HEK293T (cell line): ENCODE data around the gene TLE5.
"Not testable (repeated sequence)": the region's sequence is repeated elsewhere in the genome, so short reads cannot be mapped to it uniquely, and the experiment has no call there.

ENCODE experiments used
- CTCF ChIA-PET: fragments of 350-600 bp; formaldehyde crosslinking; extraction: SDS; loops from one replicate; lab custom pipeline; 2021; ENCODE audit warnings: antibody characterized with exemption, inconsistent platforms; lab: Yijun Ruan, JAX
- POLR2A ChIA-PET: fragments of 350-600 bp; formaldehyde crosslinking; extraction: SDS; loops from one replicate; lab custom pipeline; 2020; ENCODE audit warnings: antibody characterized with exemption, inconsistent platforms; lab: Yijun Ruan, JAX
- DNase-seq: peaks from one replicate; pipeline ENCODE4 v3.0.0; 2012; ENCODE audit warnings: mixed read lengths; ENCODE audit errors: extremely low spot score
- ARNT ChIP-seq: fragments of 450-650 bp; IDR thresholded peaks from 2 replicates; pipeline ENCODE4 v1.6.1; 2017; ENCODE audit warnings: mild to moderate bottlenecking
- BHLHE40 ChIP-seq: fragments of 450-650 bp; IDR thresholded peaks from 2 replicates; pipeline ENCODE4 v1.6.1; 2016; ENCODE audit warnings: mild to moderate bottlenecking, moderate library complexity, borderline replicate concordance
- CTBP1 ChIP-seq: fragments of 450-650 bp; IDR thresholded peaks from 2 replicates; pipeline ENCODE4 v1.6.1; 2016; ENCODE audit warnings: borderline replicate concordance
- ELF4 ChIP-seq: fragments of 450-650 bp; IDR thresholded peaks from 2 replicates; pipeline ENCODE4 v1.6.1; 2017; ENCODE audit warnings: antibody characterized with exemption
- FOXA1 ChIP-seq: fragments of 450-650 bp; IDR thresholded peaks from 2 replicates; pipeline ENCODE4 v1.6.1; 2016; ENCODE audit warnings: mild to moderate bottlenecking
- FOXK2 ChIP-seq: fragments of 450-650 bp; IDR thresholded peaks from 2 replicates; pipeline ENCODE4 v1.6.1; 2016; ENCODE audit warnings: mild to moderate bottlenecking
- FOXM1 ChIP-seq: fragments of 450-650 bp; IDR thresholded peaks from 2 replicates; pipeline ENCODE4 v1.6.1; 2017; ENCODE audit warnings: mild to moderate bottlenecking, borderline replicate concordance
- HDGF ChIP-seq: fragments of 450-650 bp; IDR thresholded peaks from 2 replicates; pipeline ENCODE4 v1.6.1; 2017; ENCODE audit warnings: antibody characterized with exemption, borderline replicate concordance
- L3MBTL2 ChIP-seq: fragments of 450-650 bp; conservative IDR thresholded peaks from 2 replicates; pipeline ENCODE4 v1.6.1; 2016; ENCODE audit warnings: mild to moderate bottlenecking
- LEF1 ChIP-seq: fragments of 450-650 bp; IDR thresholded peaks from 2 replicates; pipeline ENCODE4 v1.6.1; 2017; ENCODE audit warnings: mild to moderate bottlenecking, borderline replicate concordance
- NFRKB ChIP-seq: fragments of 450-650 bp; IDR thresholded peaks from 2 replicates; pipeline ENCODE4 v1.6.1; 2016; ENCODE audit warnings: mild to moderate bottlenecking, moderate library complexity
- PKNOX1 ChIP-seq: fragments of 450-650 bp; IDR thresholded peaks from 2 replicates; pipeline ENCODE4 v1.6.1; 2016
- SP1 ChIP-seq: fragments of 450-650 bp; IDR thresholded peaks from 2 replicates; pipeline ENCODE4 v1.6.1; 2017
- SUZ12 ChIP-seq: fragments of 450-650 bp; IDR thresholded peaks from 2 replicates; pipeline ENCODE4 v1.6.1; 2016; ENCODE audit warnings: mild to moderate bottlenecking
- TARDBP ChIP-seq: fragments of 450-650 bp; IDR thresholded peaks from 2 replicates; pipeline ENCODE4 v1.6.1; 2016
- ZNF384 ChIP-seq: fragments of 450-650 bp; IDR thresholded peaks from 2 replicates; pipeline ENCODE4 v1.6.1; 2016

Gene TLE5

GRCh38 chr19:3054265-3054971, 7.9 kb downstream of the TLE5 start:
- POLR2A ChIA-PET = interaction anchor here (2.0 kb wide), 1 partner anchor 19 kb away, joined by 13 read pairs; no protein-coding TSS in a partner anchor
- CTCF ChIA-PET = interaction anchor here (0.9 kb wide), 1 partner anchor 18 kb away, joined by 3 read pairs; no protein-coding TSS in a partner anchor
- DNase-seq = no peak
- TF ChIP-seq CTBP1 (no peak), FOXM1 (no peak), BHLHE40 (no peak), SUZ12 (no peak), SP1 (no peak), ARNT (no peak), TARDBP (no peak), ZNF384 (no peak), ELF4 (no peak), PKNOX1 (no peak), L3MBTL2 (no peak), FOXA1 (no peak), HDGF (no peak), NFRKB (no peak), LEF1 (no peak), FOXK2 (no peak)

GRCh38 chr19:3053780-3054179, 8.5 kb downstream of the TLE5 start:
- no peak for DNase-seq
- ChIA-PET CTCF (interaction anchor here (0.7 to 1.2 kb wide), 2 partner anchors 18 to 430 kb away, joined by 3 read pairs; no protein-coding TSS in a partner anchor), POLR2A (interaction anchor here (2.0 kb wide), 1 partner anchor 18 kb away, joined by 13 read pairs; no protein-coding TSS in a partner anchor)
- TF ChIP-seq FOXA1 = no peak

GRCh38 chr19:3053218-3053621, 9.1 kb downstream of the TLE5 start:
- ChIA-PET CTCF (interaction anchor here (0.7 to 1.2 kb wide), 2 partner anchors 17 to 429 kb away, joined by 3 read pairs; no protein-coding TSS in a partner anchor), POLR2A (interaction anchor here (0.9 to 2.0 kb wide), 2 partner anchors 17 to 103 kb away, joined by 3 to 13 read pairs; no protein-coding TSS in a partner anchor)
- DNase-seq = no peak
- no peak for TF ChIP-seq ELF4
- TF ChIP-seq SP1 = no peak
- TF ChIP-seq L3MBTL2 = no peak
- TF ChIP-seq NFRKB = no peak
- TF ChIP-seq PKNOX1 = no peak
- TF ChIP-seq LEF1 = no peak
- no peak for TF ChIP-seq TARDBP
- no peak for TF ChIP-seq FOXK2
- TF ChIP-seq SUZ12 = no peak
- no peak for TF ChIP-seq ZNF384
- no peak for TF ChIP-seq ARNT
- TF ChIP-seq HDGF = no peak

GRCh38 chr19:3050016-3050415, 12.3 kb downstream of the TLE5 start:
- CTCF ChIA-PET, POLR2A ChIA-PET, DNase-seq: not testable (repeated sequence)

GRCh38 chr19:3049089-3049488, 13.2 kb downstream of the TLE5 start:
- TF ChIP-seq CTBP1 (no peak), SUZ12 (no peak), BHLHE40 (no peak), PKNOX1 (no peak)
- no peak for DNase-seq
- ChIA-PET CTCF (interaction anchor here (0.7 kb wide), 1 partner anchor 225 kb away, joined by 8 read pairs; no protein-coding TSS in a partner anchor), POLR2A (no interaction called here)

GRCh38 chr19:3048190-3048533, 14.1 kb downstream of the TLE5 start:
- DNase-seq = no peak
- TF ChIP-seq FOXA1 (no peak), ZNF384 (peak; percentile 74)
- POLR2A ChIA-PET = no interaction called here
- CTCF ChIA-PET = interaction anchor here (0.7 kb wide), 1 partner anchor 226 kb away, joined by 8 read pairs; no protein-coding TSS in a partner anchor

GRCh38 chr19:3047496-3048189, 14.7 kb downstream of the TLE5 start:
- TF ChIP-seq LEF1 = no peak
- no peak for TF ChIP-seq FOXA1
- TF ChIP-seq TARDBP = 0 out of 2 replicates have a peak, but pooled peaks have one; percentile 25
- no peak for TF ChIP-seq SP1
- no peak for TF ChIP-seq L3MBTL2
- no peak for TF ChIP-seq SUZ12
- TF ChIP-seq NFRKB = no peak
- TF ChIP-seq FOXK2 = peak; percentile 78
- TF ChIP-seq BHLHE40 = no peak
- TF ChIP-seq ZNF384 = no peak
- TF ChIP-seq PKNOX1 = peak; percentile 94
- TF ChIP-seq HDGF = no peak
- no peak for TF ChIP-seq ELF4
- no peak for TF ChIP-seq ARNT
- no peak for TF ChIP-seq FOXM1
- TF ChIP-seq CTBP1 = no peak
- ChIA-PET POLR2A (no interaction called here), CTCF (no interaction called here)
- DNase-seq = peak; percentile 79
